H1 (cell line): Measurements from ENCODE around the gene FAM53C. TPM values are rescaled to one million over a fixed set of nuclear protein-coding genes. Genes with fewer than 3 reads are reported as not detected.

Source experiments
- BRCA1 ChIP-seq: IDR thresholded peaks from 2 replicates; pipeline ENCODE4 v1.6.1; 2012; ENCODE audit warnings: low read depth, low read length, improper control_type of control experiment
- KDM4A ChIP-seq: IDR thresholded peaks from one replicate; pipeline ENCODE4 v1.7.1; 2012; ENCODE audit warnings: low read depth, mild to moderate bottlenecking, moderate library complexity, low read length, inconsistent platforms; ENCODE audit not compliant: severe bottlenecking
- NANOG ChIP-seq: IDR thresholded peaks from 2 replicates; pipeline ENCODE4 v1.6.1; 2011; ENCODE audit warnings: low read length, low read depth, mild to moderate bottlenecking, inconsistent platforms; ENCODE audit not compliant: insufficient read depth, poor library complexity, severe bottlenecking
- SIX5 ChIP-seq: IDR thresholded peaks from 2 replicates; pipeline ENCODE4 v1.6.1; 2011; ENCODE audit warnings: mild to moderate bottlenecking, low read depth, low read length
- polyA plus RNA-seq, 7 experiments: library from polyadenylated mRNA; depleted of rRNA in 3 of 7; stranded (reverse) in 5 of 7; unstranded in 2 of 7; fragments of >200 nt in 5 of 7; fragments of 200-250 nt in 2 of 7; gene quantifications; 1 replicate in 5 of 7; 2 replicates in 1 of 7; 4 replicates in 1 of 7; pipeline versions ENCODE4 v1.2.1 to v1.2.3, GENCODE V29; 2011 to 2013; ENCODE audit warnings: missing spikeins in 2 of 7, mixed read lengths in 2 of 7
- total RNA-seq: library from RNA; stranded (reverse); fragmentation: NEBNext Ultra II Directional; extraction: Animal tissue kit (Norgen Biotek cat#: 25700); gene quantifications from 2 replicates; pipeline ENCODE4 v1.2.1, GENCODE V29; 2021

Gene FAM53C
- total and polyA plus RNA-seq, 2 of the 8 experiments (the other 6 are each of a cell fraction or from before 2014, with no cell fraction given), result 57.6 to 75.3 TPM

- TF ChIP-seq NANOG (peak; percentile 28), BRCA1 (no peak), KDM4A (no peak), SIX5 (no peak)
These were observed 14.1 kb downstream of the FAM53C start, which contains the start of gene KDM3B (continued) for GRCh38 chr5:138352071-138352721.
